IMR-90 (cell line): Measurements from ENCODE around the gene WFDC5. TPM values are rescaled to one million over a fixed set of nuclear protein-coding genes. Genes with fewer than 3 reads are reported as not detected.

Experiments
- ATAC-seq: fragments of 200-7000 bp; cut with Tn5 transposase; 2 replicates; pipeline ENCODE4 v1.9.1; 2020; ENCODE audit warnings: low read depth, mild to moderate bottlenecking, moderate library complexity
- BruUV-seq: library from RNA; stranded (reverse); fragments of 400-500 nt; replicated peaks from 2 replicates; lab custom pipeline; 2021; lab: Mats Ljungman, UMichigan
- CTCF ChIA-PET: fragments of 300-600 bp; formaldehyde crosslinking; extraction: SDS; loops from one replicate; lab custom pipeline; 2021; ENCODE audit warnings: antibody characterized with exemption; lab: Yijun Ruan, JAX
- POLR2A ChIA-PET: fragments of 300-600 bp; sonication (Branson Sonifier 250); formaldehyde crosslinking; loops from one replicate; lab custom pipeline; 2022; ENCODE audit warnings: antibody characterized with exemption; ENCODE audit not compliant: unreplicated experiment; lab: Charles Lee
- DNase-seq: peaks from one replicate; pipeline ENCODE4 v3.0.0; 2013
- H2AFZ ChIP-seq: replicated peaks from 2 replicates; pipeline ENCODE3; 2013; ENCODE audit warnings: low read length, mild to moderate bottlenecking; ENCODE audit not compliant: poor library complexity
- H2AK5ac ChIP-seq: 2 replicates; pipeline ENCODE4 v1.6.1; 2013; ENCODE audit warnings: low read depth, low read length, inconsistent platforms
- H2AK9ac ChIP-seq: replicated peaks from 2 replicates; pipeline ENCODE3; 2013; ENCODE audit warnings: mild to moderate bottlenecking, low read depth, low read length, moderate library complexity; ENCODE audit not compliant: poor library complexity
- H2BK120ac ChIP-seq: 2 replicates; pipeline ENCODE4 v1.6.1; 2013; ENCODE audit warnings: low read depth, low read length, inconsistent platforms
- H2BK15ac ChIP-seq: 3 replicates; pipeline ENCODE4 v1.6.1; 2013; ENCODE audit warnings: low read depth, low read length, inconsistent platforms
- H2BK20ac ChIP-seq: 2 replicates; pipeline ENCODE4 v1.6.1; 2013; ENCODE audit warnings: low read depth, mild to moderate bottlenecking, inconsistent platforms, low read length, moderate library complexity
- H2BK5ac ChIP-seq: 2 replicates; pipeline ENCODE4 v1.6.1; 2013; ENCODE audit warnings: mild to moderate bottlenecking, low read depth, low read length, inconsistent platforms; ENCODE audit not compliant: poor library complexity, severe bottlenecking
- H3K14ac ChIP-seq: replicated peaks from 2 replicates; pipeline ENCODE4 v1.6.1; 2013; ENCODE audit warnings: low read depth, low read length, inconsistent platforms
- H3K18ac ChIP-seq: 2 replicates; pipeline ENCODE4 v1.6.1; 2013; ENCODE audit warnings: low read depth, low read length, control low read depth
- H3K23ac ChIP-seq: 2 replicates; pipeline ENCODE4 v1.6.1; 2013; ENCODE audit warnings: low read depth, low read length, inconsistent platforms
- H3K27ac ChIP-seq: 2 replicates; pipeline ENCODE4 v1.5.1; 2013; ENCODE audit warnings: mild to moderate bottlenecking, control low read depth, low read length; ENCODE audit not compliant: insufficient read depth
- H3K27me3 ChIP-seq: 2 replicates; pipeline ENCODE4 v1.6.1; 2013; ENCODE audit warnings: low read length; ENCODE audit not compliant: control insufficient read depth, insufficient read depth
- H3K36me3 ChIP-seq: 2 replicates; pipeline ENCODE4 v1.6.1; 2013; ENCODE audit warnings: low read length, mixed read lengths; ENCODE audit not compliant: control insufficient read depth, insufficient read depth
- H3K4ac ChIP-seq: 2 replicates; pipeline ENCODE4 v1.6.1; 2013; ENCODE audit warnings: low read depth, low read length, inconsistent platforms
- H3K4me1 ChIP-seq: 2 replicates; pipeline ENCODE4 v1.6.1; 2013; ENCODE audit warnings: low read length, mixed read lengths; ENCODE audit not compliant: control insufficient read depth, insufficient read depth
- H3K4me2 ChIP-seq: 2 replicates; pipeline ENCODE4 v1.6.1; 2013; ENCODE audit warnings: low read depth, mild to moderate bottlenecking, control low read depth, low read length, moderate library complexity
- H3K4me3 ChIP-seq: 2 replicates; pipeline ENCODE4 v1.5.1; 2013; ENCODE audit warnings: low read depth, mild to moderate bottlenecking, control low read depth, low read length, moderate library complexity; ENCODE audit not compliant: insufficient read depth
- H3K56ac ChIP-seq: 2 replicates; pipeline ENCODE4 v1.6.1; 2013; ENCODE audit warnings: low read length, inconsistent platforms; ENCODE audit not compliant: insufficient read depth; ENCODE audit errors: extremely low read depth
- H3K79me1 ChIP-seq, 2 experiments: 2 replicates each; pipeline ENCODE4 v1.6.1; 2013; ENCODE audit warnings: low read length in 2 of 2, inconsistent platforms in 1 of 2, low read depth in 1 of 2
- H3K9ac ChIP-seq: 2 replicates; pipeline ENCODE4 v1.6.1; 2013; ENCODE audit warnings: low read depth, low read length, control low read depth
- H3K9me1 ChIP-seq: 2 replicates; pipeline ENCODE4 v1.6.1; 2013; ENCODE audit warnings: low read length, inconsistent platforms; ENCODE audit not compliant: insufficient read depth
- H3K9me3 ChIP-seq: 2 replicates; pipeline ENCODE4 v1.6.1; 2013; ENCODE audit warnings: low read length; ENCODE audit not compliant: control insufficient read depth, insufficient read depth
- H4K20me1 ChIP-seq: 2 replicates; pipeline ENCODE4 v1.6.1; 2013; ENCODE audit warnings: low read length, inconsistent platforms; ENCODE audit not compliant: insufficient read depth
- H4K5ac ChIP-seq: 2 replicates; pipeline ENCODE4 v1.6.1; 2013; ENCODE audit warnings: mild to moderate bottlenecking, low read depth, low read length, control low read depth
- H4K8ac ChIP-seq, 2 experiments: 2 replicates each; pipeline ENCODE4 v1.6.1; 2013; ENCODE audit warnings: low read depth in 2 of 2, low read length in 2 of 2, control low read depth in 1 of 2, inconsistent platforms in 1 of 2
- H4K91ac ChIP-seq: 2 replicates; pipeline ENCODE4 v1.6.1; 2013; ENCODE audit warnings: low read depth, low read length, inconsistent platforms; ENCODE audit not compliant: insufficient read depth
- MXI1 ChIP-seq: IDR thresholded peaks from 2 replicates; pipeline ENCODE4 v1.6.1; 2012; ENCODE audit warnings: low read depth, mild to moderate bottlenecking, low read length, moderate library complexity, borderline replicate concordance
- NFE2L2 ChIP-seq: fragments of 150-350 bp; IDR thresholded peaks from 2 replicates; pipeline ENCODE4 v1.6.1; 2016; ENCODE audit warnings: low read depth, mild to moderate bottlenecking, low read length
- USF2 ChIP-seq: fragments of 150-350 bp; IDR thresholded peaks from 2 replicates; pipeline ENCODE4 v1.6.1; 2017; ENCODE audit warnings: mild to moderate bottlenecking, antibody characterized with exemption, low read length, low read depth
- whole genome bisulfite sequencing, 2 experiments: methylation state at CpG; one replicate each; pipeline versions ENCODE4 v1.1.5 to v1.1.7; 2013; ENCODE audit warnings: missing lambda C conversion rate in 2 of 2; ENCODE audit not compliant: insufficient read length in 1 of 2; ENCODE audit errors: extremely low coverage in 2 of 2; 5-methylcytosine and 5-hydroxymethylcytosine counted together
- dilution Hi-C: fragments of 300-500 bp; cut with HindIII; formaldehyde crosslinking; loops from one replicate; pipeline ENCODE4 v1.14.3; 2018; ENCODE audit warnings: low sequenced_read_pairs; ENCODE audit not compliant: unreplicated experiment
- in situ Hi-C: fragments of 300-500 bp; cut with MboI; formaldehyde crosslinking; loops from 3 replicates; pipeline ENCODE4 v1.14.3; 2019; ENCODE audit warnings: low sequenced_read_pairs, inconsistent platforms, mixed read lengths
- intact Hi-C: fragments of 100-400 bp; cut with micrococcal nuclease; formaldehyde crosslinking; loops from 2 replicates; pipeline ENCODE4 v1.10.0; 2022
- polyA plus RNA-seq, 3 experiments: library from polyadenylated mRNA; depleted of rRNA; stranded (reverse); fragments of >200 nt; gene quantifications; 2 replicates each; pipeline ENCODE4 v1.2.3, GENCODE V29; 2012; ENCODE audit warnings: low replicate concordance in 1 of 3
- total RNA-seq: library from RNA; depleted of rRNA; stranded (reverse); fragments of >200 nt; gene quantifications from 2 replicates; pipeline ENCODE4 v1.2.3, GENCODE V29; 2012
- TF ChIP-seq, protein P1 (sequence below): conservative IDR thresholded peaks from 2 replicates; pipeline ENCODE4 v1.5.1; 2012; ENCODE audit warnings: mild to moderate bottlenecking, low read depth, low read length, improper control_type of control experiment

WFDC5 gene
- total and polyA plus RNA-seq, 2 of the 4 experiments (the other 2 are of a cell fraction) = not detected

DNA sequence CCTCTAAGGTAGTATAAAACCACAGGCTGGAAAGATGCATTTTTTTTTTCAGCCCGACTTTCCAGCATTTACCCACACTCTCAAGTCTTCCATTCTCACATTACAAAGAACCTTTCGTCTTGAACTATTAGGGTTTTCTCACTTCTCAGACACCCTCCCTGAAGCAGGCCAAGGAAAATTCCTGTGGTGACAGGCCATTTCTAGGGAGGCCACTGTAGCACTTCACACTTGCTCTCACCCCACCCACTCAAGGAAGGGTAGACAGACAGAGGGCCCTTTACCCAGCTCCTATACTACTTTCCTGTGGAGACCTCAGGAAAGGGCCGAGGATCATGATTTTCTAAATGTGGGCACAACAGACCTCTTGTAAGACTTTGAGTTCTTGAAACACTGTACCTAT is 41.8 kb downstream of the WFDC5 start:
- Histone ChIP-seq H3K23ac (no peak overlapping the region), H2AK9ac (no peak overlapping the region), H2BK120ac (no peak overlapping the region), H4K20me1 (no peaks in the 10 kb centered on the region), H4K91ac (no peak overlapping the region), H3K56ac (no peak overlapping the region), H2AK5ac (no peak overlapping the region), H3K4me2 (no peak overlapping the region), H2BK20ac (no peak overlapping the region), H3K79me1 (peaks cover 4 to 5% of the 10 kb centered on the region in 2 experiments; a peak in 3 of 4 replicates), H2AFZ (no peak overlapping the region), H2BK5ac (no peak overlapping the region), H3K18ac (no peak overlapping the region; the same call in 1 of the 2 replicates), H4K8ac (no peak overlapping the region), H3K36me3 (peaks cover 13% of the 10 kb centered on the region), H3K9me1 (peaks cover 7% of the 10 kb centered on the region; the same call in 1 of the 2 replicates), H4K5ac (no peak overlapping the region; the same call in 1 of the 2 replicates), H3K4me3 (no peak overlapping the region), H3K9me3 (no peaks in the 10 kb centered on the region), H3K4me1 (peaks cover 9% of the 10 kb centered on the region; the same call in 1 of the 2 replicates), H3K27me3 (no peaks in the 10 kb centered on the region), H3K27ac (no peak overlapping the region), H3K14ac (no peak overlapping the region), H3K4ac (no peak overlapping the region), H3K9ac (no peak overlapping the region), H2BK15ac (no peak overlapping the region)
- TF ChIP-seq MXI1 (no peak), USF2 (no peak), NFE2L2 (no peak)
- TF ChIP-seq, protein P1, sequence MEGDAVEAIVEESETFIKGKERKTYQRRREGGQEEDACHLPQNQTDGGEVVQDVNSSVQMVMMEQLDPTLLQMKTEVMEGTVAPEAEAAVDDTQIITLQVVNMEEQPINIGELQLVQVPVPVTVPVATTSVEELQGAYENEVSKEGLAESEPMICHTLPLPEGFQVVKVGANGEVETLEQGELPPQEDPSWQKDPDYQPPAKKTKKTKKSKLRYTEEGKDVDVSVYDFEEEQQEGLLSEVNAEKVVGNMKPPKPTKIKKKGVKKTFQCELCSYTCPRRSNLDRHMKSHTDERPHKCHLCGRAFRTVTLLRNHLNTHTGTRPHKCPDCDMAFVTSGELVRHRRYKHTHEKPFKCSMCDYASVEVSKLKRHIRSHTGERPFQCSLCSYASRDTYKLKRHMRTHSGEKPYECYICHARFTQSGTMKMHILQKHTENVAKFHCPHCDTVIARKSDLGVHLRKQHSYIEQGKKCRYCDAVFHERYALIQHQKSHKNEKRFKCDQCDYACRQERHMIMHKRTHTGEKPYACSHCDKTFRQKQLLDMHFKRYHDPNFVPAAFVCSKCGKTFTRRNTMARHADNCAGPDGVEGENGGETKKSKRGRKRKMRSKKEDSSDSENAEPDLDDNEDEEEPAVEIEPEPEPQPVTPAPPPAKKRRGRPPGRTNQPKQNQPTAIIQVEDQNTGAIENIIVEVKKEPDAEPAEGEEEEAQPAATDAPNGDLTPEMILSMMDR = no peak
- ATAC-seq = no peak
- dilution Hi-C loops (no loop called here), intact Hi-C loops (no loop called here), in situ Hi-C loops (no loop called here)
- DNase-seq = no peak
- ChIA-PET CTCF (interaction anchor here (0.7 kb wide), 1 partner anchor 364 kb away, joined by 3 read pairs; no protein-coding TSS in a partner anchor), POLR2A (no interaction called here)
- no TSS peak for BruUV-seq
- WGBS, 2 experiments = no CpG with 5 or more reads among the region's 3 CpGs
